A549 (cell line): ENCODE measurements around the gene CBR3.

ENCODE experiments used
- CTCF ChIP-seq: fragments of >200 bp; sonication (Bioruptor Twin); formaldehyde crosslinking; IDR thresholded peaks from 3 replicates; pipeline ENCODE4 v1.5.1; 2016
- HDAC2 ChIP-seq: fragments of 200-600 bp; sonication (generic); IDR thresholded peaks from 2 replicates; pipeline ENCODE4 v1.6.1; 2016
- HMGXB4 ChIP-seq: fragments of 250-450 bp; sonication (Bioruptor Pico); IDR thresholded peaks from 2 replicates; pipeline ENCODE4 v1.5.0; 2021; ENCODE audit warnings: mild to moderate bottlenecking, moderate library complexity, borderline replicate concordance
- POLR2A ChIP-seq: IDR thresholded peaks from 2 replicates; pipeline ENCODE4 v1.6.1; 2012; ENCODE audit warnings: mild to moderate bottlenecking, low read length
- ZSCAN20 ChIP-seq: fragments of 250-450 bp; sonication (Bioruptor Pico); IDR thresholded peaks from 2 replicates; pipeline ENCODE4 v1.8.0; 2022; ENCODE audit warnings: mild to moderate bottlenecking, moderate library complexity

- TF ChIP-seq CTCF = 0 out of 3 replicates have a peak, but pooled peaks have one; percentile 23
- no peak for TF ChIP-seq HDAC2
- TF ChIP-seq POLR2A = no peak
- TF ChIP-seq ZSCAN20 (CRISPR knock-in tag) = no peak
- no peak for TF ChIP-seq HMGXB4 (CRISPR knock-in tag)
Observed at GRCh38 chr21:36122977-36123376, 11.9 kb upstream of the CBR3 start.
